GM18873 (cell line): ENCODE data around the gene CAMSAP3.

ENCODE experiments used
- ATAC-seq: cut with Tn5 transposase; IDR thresholded peaks from one replicate; pipeline ENCODE4 v1.9.1; 2021; ENCODE audit warnings: mild to moderate bottlenecking, moderate library complexity, moderate number of reproducible peaks; ENCODE audit not compliant: unreplicated experiment, low FRiP score

Gene CAMSAP3

GRCh38 chr19:7645163-7645562 lies 49.5 kb downstream of the CAMSAP3 start:
- no peak for ATAC-seq

GRCh38 chr19:7645656-7646425 lies 50.2 kb downstream of the CAMSAP3 start:
- ATAC-seq: no peak

- ATAC-seq: no peak
Measured at GRCh38 chr19:7646426-7646700, 50.7 kb downstream of the CAMSAP3 start.

GRCh38 chr19:7647156-7647555 lies 51.5 kb downstream of the CAMSAP3 start:
- ATAC-seq: no peak

- ATAC-seq: no peak
Measured at GRCh38 chr19:7648265-7649014, 52.8 kb downstream of the CAMSAP3 start.

GRCh38 chr19:7650148-7650547 lies 54.5 kb downstream of the CAMSAP3 start:
- no peak for ATAC-seq

GRCh38 chr19:7652061-7652641 lies 56.5 kb downstream of the CAMSAP3 start:
- no peak for ATAC-seq

GRCh38 chr19:7654401-7654800 lies 58.7 kb downstream of the CAMSAP3 start:
- no peak for ATAC-seq

- no peak for ATAC-seq
Measured at GRCh38 chr19:7655581-7655980, 59.9 kb downstream of the CAMSAP3 start.

- ATAC-seq: no peak
Measured at GRCh38 chr19:7657131-7657751, 61.6 kb downstream of the CAMSAP3 start.

GRCh38 chr19:7658219-7658686 lies 62.6 kb downstream of the CAMSAP3 start:
- peak; percentile 56 for ATAC-seq

GRCh38 chr19:7661744-7662538 lies 66.3 kb downstream of the CAMSAP3 start:
- ATAC-seq: no peak

- ATAC-seq: no peak
Measured at GRCh38 chr19:7662657-7663056, 67.0 kb downstream of the CAMSAP3 start.

- no peak for ATAC-seq
Measured at GRCh38 chr19:7663706-7664105, 68.0 kb downstream of the CAMSAP3 start.

- no peak for ATAC-seq
Measured at GRCh38 chr19:7665076-7665475, 69.4 kb downstream of the CAMSAP3 start.
